CD4-positive, alpha-beta T cell treated with Interleukin-6 for 4 hours (primary cell): ENCODE results near the gene MUC2.

ENCODE experiments used
- DNase-seq: peaks from one replicate; pipeline ENCODE4 v3.0.0-alpha.2; 2020; ENCODE audit warnings: mixed read lengths

Gene MUC2

DNA sequence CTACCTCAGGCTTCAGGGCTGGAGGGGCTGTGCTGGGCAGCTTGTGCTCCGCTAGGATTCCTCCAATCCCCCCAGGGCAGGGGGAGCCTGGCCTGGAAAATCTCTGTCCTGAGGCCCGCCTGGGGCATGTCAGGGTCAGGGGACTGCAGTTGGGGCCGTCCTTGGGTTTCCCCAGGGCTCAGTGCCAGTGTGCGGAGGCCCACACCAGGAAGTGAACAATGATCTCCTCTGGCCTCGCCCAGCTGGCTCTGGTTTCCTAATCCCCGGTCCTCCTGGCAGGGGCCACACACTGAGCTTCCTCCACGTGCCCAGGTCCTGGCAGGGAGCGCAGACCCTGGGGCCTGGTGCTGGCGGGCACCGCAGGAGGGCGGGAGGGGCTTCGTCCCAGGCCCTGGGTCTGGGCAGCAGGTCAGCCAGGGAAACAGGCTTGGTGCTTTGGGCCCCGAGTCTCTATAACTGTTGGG lies 1.4 kb upstream of the MUC2 start:
- no peak for DNase-seq

DNA sequence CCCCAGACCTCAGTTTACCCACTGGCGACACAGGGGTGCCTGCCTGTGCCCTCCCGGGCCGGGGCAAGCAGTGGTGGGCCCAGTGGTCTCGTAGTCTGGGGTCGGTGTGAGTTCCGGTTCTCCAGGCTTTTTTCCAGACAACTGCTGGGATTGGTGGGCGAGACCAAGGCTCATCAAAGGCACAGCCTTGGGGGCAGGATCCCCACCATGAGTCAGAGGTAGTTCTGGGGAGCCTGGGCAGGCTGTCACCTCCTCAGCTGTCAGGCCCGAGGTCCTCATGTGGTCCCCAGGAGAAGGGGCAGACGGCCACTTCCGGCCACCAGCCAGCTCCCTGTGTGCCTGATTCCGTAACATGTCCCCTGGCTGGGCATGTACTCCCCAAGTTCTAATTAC lies 827 bp upstream of the MUC2 start:
- DNase-seq, result no peak

DNA sequence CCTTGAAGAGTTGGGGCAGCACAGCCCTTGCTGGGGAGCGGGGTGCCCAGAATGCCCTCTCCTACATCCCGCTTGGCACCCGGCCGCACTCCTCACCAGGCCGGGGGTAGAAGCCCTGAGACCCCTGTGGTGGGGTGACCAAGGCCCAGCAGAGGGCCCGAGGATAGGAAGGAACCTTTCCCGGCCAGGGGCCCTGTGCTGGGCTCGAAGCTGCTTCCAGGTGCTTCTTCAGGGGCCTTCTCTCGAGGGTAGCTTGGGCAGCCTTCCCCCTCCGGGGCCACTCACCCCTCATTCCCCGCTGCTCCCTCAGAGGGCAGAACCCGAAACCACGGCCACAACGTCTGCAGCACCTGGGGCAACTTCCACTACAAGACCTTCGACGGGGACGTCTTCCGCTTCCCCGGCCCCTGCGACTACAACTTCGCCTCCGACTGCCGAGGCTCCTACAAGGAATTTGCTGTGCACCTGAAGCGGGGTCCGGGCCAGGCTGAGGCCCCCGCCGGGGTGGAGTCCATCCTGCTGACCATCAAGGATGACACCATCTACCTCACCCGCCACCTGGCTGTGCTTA lies 752 bp downstream of the MUC2 start:
- DNase-seq, result no peak

DNA sequence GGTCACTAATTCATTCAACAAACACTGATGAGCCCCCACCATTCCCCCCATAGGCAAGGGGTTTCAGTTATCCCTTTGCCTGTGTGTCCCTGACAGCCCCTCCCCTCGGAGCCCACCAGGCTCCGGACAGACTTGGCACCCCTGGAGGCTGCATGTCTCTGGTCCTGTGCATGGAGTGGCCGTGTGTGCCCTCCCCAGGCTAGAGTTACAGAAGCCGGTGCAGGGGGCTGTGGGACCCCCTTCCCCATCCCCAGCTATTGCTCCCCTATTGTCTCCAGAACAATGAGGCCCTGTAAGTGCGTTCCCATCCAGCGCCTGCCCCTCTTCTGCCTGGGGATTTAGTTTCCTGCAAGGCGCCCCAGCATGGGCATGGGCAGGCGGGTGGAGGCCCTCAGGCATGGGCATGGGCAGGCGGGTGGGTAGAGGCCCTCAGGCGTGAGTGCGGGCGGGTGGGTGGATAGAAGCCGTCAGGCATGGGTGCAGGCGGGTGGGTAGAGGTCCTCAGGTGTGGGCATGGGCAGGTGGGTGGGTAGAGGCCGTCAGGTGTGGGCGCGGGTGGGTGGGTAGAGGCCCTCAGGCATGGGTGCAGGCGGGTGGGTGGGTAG lies 1.5 kb downstream of the MUC2 start:
- DNase-seq, result no peak

DNA sequence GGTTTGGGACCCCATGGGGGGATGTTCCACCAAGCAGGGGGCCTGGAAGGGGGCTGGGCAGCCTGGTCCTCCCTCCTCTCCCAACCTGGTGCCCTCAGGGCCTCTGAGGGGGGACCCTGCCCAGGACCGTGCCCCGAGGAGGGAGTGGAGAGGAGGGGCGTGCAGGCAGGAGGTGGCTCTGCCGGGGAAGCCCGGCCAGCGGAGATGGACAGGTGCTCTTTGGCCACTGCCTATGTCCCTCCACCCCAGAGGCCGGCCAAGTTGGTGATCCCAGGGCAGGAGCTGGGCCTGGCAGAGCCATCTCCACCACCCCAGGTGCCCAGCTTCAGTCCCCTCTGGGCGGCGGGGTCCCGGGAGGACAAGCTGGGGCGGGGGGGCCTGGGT lies 2.4 kb downstream of the MUC2 start:
- DNase-seq, result no peak

DNA sequence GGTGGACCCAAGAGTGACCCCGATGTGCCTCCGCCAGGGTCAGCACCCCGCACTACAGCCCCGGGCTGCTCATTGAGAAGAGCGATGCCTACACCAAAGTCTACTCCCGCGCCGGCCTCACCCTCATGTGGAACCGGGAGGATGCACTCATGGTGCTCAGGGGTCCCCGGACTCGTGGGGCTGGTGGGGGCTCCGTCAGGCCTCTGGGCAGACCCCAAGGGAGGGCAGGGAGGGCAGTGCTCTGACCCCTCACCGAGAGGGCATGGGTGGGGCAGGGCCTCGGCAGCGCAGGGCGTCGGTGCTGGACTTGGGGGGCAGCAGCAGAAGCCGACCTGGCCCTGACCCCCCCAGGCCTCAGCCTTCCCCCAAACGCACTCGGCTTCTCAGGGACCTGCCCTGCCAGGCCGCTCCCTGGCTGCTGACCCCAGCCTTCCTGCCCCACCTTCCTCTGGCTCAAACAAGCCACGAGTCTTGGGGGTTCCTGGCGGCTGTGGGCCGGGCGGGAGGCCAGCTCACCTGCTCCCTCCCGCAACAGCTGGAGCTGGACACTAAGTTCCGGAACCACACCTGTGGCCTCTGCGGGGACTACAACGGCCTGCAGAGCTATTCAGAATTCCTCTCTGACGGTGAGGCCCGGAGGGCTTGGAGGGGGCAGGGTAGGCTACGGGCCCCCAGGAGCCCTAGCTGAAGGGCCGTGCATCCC lies 2.9 kb downstream of the MUC2 start:
- no peak for DNase-seq

DNA sequence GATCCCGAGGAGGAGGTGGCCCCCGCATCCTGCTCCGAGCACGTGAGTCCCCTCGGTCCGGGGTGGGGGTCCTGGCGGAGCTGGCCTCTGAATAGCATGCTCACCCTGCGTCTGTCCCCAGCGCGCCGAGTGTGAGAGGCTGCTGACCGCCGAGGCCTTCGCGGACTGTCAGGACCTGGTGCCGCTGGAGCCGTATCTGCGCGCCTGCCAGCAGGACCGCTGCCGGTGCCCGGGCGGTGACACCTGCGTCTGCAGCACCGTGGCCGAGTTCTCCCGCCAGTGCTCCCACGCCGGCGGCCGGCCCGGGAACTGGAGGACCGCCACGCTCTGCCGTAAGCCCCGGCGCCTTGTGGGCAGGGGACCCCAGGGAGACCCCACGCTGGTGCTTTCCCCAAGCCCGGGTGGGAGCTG lies 3.5 kb downstream of the MUC2 start:
- DNase-seq, result no peak

DNA sequence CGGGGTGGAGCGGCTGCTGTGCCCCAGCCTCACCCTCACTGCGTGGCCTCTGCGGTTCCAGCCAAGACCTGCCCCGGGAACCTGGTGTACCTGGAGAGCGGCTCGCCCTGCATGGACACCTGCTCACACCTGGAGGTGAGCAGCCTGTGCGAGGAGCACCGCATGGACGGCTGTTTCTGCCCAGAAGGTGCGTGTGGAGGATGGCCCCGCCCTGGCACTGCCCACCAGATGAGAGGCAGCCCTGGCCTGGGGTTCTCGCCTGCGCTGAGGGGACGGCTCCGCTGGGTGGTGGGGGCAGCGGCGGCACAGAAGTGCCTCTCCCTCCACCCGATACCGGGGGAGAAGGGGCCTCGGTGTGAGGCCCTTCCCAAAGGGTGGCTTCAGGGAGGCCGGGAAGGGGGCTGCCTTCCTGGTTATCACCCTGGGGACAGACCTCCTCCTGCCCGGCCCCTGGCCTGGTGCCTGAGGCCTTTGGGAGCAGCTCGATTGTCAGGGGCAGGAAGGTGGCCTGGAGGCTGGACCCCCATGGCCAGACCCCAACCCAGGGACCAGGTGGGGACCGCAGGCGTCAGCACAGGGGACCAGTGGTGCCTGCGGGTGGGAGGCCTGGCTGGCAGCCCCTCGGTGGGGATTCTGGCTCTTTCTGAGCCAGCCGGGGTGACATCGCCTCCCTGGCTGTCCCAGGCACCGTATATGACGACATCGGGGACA lies 7.1 kb downstream of the MUC2 start:
- DNase-seq, result no peak

DNA sequence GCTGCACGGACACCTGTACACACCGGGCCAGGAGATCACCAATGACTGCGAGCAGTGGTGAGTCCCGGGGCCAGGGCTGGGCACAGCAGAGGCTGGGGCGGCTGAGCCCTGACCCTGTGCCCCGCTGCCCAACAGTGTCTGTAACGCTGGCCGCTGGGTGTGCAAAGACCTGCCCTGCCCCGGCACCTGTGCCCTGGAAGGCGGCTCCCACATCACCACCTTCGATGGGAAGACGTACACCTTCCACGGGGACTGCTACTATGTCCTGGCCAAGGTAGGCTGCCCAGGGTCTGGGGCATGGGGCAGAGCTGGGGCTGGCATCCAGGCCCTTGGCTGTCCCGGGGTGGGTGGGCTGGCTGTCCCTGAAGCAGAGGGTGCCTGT lies 7.7 kb downstream of the MUC2 start:
- no peak for DNase-seq

DNA sequence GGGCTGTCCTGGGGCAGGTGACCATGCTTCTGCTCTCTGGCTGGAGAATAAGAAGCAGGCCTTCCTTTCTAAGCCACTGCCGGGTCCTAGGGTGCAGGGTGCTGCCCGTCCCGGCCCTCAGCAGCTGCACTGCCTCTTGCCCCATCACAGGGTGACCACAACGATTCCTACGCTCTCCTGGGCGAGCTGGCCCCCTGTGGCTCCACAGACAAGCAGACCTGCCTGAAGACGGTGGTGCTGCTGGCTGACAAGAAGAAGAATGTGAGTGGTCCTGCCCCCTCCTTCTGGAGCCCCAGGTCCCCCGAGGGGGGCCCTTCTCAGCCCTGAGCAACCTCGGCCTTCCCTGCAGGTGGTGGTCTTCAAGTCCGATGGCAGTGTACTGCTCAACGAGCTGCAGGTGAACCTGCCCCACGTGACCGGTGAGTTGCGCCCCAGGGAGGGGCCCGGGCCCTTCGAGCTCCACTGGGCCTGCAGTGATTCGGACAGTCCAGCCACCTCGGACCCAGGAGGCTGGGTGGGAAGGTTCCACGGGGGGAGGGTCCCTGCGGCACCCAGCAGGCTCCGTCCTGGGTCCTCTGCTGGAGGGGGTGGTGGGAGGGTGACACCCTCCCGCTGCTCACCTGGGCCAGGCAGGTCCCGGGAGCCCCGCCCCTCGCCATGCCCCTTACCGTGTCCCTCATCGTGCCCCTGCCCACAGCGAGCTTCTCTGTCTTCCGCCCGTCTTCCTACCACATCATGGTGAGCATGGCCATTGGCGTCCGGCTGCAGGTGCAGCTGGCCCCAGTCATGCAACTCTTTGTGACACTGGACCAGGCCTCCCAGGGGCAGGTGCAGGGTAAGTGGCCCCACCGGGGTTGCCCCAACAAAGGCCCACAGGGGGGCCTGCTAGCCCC lies 8.3 kb downstream of the MUC2 start:
- no peak for DNase-seq

DNA sequence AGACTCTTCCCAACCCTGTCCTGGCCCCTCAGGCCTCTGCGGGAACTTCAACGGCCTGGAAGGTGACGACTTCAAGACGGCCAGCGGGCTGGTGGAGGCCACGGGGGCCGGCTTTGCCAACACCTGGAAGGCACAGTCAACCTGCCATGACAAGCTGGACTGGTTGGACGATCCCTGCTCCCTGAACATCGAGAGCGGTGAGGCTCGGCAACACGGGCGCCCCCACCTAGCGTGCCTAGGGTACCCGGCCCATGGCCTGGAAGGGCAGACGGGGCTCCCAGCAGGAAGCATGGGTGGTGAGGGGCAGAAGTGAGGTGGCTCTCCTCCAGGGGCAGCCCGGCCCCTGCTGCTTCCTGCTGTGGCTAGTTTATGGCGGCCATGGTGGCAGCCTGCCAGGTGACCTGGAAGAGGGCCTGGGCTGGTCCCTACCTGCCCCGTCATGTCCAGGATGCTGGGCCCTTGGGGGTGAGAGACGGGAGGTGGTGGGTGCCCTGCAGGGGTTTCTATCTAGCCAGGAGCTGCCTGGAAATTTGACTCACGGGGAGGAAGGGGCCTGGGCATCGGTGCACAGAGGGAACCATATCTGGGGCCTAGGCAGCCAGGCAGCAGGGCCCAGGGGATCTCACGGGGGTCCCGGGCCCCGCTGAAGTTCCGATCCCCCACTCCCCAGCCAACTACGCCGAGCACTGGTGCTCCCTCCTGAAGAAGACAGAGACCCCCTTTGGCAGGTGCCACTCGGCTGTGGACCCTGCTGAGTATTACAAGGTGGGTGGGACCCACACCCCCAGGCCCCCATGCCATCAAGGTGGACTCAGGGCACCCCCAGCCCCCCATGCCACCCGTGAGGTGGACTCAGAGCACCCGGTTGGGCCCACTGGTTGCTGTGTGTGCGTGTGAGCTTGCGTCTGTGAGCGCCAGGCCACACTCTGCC lies 9.2 kb downstream of the MUC2 start:
- DNase-seq, result no peak

DNA sequence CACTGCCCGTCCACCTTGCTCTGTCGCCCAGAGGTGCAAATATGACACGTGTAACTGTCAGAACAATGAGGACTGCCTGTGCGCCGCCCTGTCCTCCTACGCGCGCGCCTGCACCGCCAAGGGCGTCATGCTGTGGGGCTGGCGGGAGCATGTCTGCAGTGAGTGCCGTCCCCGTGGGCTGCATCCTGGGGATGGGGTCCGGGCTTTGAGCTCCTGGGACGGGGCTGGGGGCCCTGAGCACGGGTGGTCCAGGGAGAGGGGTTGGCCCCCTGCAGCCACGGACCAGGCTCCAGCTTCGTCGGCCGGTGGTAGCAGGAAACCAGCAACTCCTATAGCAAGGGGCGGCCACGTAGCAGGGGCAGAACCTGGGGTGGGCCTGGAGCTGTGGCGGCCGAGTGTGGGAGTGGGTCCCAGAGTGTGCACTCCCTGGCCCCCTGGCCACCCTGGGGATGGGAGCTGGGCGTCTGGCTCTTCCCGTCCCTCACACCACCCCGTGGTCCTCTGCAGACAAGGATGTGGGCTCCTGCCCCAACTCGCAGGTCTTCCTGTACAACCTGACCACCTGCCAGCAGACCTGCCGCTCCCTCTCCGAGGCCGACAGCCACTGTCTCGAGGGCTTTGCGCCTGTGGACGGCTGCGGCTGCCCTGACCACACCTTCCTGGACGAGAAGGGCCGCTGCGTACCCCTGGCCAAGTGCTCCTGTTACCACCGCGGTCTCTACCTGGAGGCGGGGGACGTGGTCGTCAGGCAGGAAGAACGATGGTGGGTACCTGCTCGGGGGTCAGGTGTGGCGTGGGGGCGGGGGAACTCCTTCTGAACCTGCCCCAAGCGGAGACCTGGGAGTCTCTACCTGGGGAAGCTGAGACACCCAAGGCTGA lies 10.1 kb downstream of the MUC2 start:
- no peak for DNase-seq

DNA sequence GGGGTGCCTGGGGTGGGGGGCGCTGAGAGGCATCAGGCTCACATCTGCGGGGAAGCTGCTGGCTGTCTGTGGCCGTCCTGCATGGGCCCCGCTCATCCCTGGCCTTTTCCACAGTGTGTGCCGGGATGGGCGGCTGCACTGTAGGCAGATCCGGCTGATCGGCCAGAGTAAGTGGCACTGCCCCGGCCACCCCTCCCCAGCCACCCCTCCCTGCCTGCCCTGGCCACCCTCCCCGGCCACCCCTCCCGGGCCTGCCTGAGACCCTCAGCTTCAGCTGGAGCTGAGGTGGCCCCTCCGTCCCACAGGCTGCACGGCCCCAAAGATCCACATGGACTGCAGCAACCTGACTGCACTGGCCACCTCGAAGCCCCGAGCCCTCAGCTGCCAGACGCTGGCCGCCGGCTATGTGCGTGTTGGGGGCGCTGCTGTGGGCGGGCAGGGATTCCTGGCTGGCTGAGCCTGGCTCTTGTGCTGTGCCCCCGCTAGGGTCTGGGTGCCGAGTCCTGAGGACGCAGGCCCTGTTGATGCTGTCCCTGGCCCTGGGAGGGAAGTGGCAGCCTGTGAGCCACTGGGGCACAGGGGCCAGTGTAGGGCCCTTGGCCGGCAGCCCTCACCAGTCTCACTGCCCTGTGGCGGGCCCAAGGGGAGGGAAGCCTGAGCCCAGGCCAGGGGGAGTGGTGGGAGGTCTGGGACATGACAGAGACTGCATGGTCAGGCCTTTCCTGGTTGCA lies 10.9 kb downstream of the MUC2 start:
- no peak for DNase-seq

DNA sequence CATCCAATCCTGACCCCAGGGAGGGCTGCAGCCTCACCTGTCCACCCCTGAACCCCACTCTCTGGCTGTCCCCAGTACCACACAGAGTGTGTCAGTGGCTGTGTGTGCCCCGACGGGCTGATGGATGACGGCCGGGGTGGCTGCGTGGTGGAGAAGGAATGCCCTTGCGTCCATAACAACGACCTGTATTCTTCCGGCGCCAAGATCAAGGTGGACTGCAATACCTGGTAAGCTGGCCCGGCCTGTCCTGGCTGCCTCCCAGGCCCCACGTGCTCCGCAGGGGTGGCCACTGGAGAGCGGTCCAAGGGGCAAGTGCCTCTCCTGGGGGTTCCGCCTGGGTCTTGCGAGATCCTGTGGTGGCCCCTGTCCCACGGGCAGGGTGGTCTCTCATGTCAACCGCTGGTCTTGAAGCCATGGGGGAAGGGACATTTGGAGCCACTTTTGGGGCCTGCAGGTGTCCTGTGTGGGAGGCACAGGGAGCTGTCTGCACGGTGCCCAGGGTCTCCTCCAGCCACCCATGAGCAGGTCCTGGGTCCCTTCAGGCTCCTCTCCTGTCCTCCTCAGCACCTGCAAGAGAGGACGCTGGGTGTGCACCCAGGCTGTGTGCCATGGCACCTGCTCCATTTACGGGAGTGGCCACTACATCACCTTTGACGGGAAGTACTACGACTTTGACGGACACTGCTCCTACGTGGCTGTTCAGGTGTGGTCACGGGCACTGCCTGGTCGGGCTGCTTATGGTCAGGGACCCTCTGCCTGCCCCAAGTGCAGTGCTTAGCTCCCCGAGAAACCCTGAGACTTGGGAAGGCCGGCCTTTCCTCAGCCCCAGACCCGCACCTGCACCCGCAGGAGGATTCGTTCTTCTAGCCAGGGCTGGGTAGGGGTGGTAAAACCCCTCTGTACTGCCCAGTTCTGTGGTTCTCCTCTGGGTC lies 11.8 kb downstream of the MUC2 start:
- no peak for DNase-seq

DNA sequence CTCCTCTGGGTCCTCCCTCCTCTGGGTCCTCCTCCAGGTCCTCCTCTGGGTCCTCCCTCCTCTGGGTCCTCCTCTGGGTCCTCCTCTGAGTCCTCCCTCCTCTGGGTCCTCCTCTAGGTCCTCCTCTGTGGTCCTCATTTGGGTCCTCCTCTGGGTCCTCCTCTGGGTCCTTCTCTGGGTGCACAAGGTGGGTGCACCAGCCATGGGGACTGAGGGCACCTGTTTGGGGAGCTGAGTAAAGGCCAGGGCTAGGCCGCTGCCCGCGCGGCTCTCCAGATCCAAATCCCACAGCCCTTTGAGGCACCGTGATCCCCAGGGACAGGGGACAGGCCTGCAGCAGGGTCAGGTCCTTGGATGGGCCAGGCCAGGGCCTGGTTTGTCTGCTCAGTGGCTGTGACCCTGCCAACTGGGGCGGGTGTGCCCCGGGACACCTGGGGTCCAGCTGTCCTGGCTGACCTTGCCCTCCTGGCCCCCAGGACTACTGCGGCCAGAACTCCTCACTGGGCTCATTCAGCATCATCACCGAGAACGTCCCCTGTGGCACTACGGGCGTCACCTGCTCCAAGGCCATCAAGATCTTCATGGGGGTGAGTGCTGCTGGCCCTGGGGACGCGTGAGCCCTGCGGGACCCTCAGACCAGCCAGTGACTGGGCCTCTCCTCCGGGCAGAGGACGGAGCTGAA lies 12.7 kb downstream of the MUC2 start:
- DNase-seq, result no peak

DNA sequence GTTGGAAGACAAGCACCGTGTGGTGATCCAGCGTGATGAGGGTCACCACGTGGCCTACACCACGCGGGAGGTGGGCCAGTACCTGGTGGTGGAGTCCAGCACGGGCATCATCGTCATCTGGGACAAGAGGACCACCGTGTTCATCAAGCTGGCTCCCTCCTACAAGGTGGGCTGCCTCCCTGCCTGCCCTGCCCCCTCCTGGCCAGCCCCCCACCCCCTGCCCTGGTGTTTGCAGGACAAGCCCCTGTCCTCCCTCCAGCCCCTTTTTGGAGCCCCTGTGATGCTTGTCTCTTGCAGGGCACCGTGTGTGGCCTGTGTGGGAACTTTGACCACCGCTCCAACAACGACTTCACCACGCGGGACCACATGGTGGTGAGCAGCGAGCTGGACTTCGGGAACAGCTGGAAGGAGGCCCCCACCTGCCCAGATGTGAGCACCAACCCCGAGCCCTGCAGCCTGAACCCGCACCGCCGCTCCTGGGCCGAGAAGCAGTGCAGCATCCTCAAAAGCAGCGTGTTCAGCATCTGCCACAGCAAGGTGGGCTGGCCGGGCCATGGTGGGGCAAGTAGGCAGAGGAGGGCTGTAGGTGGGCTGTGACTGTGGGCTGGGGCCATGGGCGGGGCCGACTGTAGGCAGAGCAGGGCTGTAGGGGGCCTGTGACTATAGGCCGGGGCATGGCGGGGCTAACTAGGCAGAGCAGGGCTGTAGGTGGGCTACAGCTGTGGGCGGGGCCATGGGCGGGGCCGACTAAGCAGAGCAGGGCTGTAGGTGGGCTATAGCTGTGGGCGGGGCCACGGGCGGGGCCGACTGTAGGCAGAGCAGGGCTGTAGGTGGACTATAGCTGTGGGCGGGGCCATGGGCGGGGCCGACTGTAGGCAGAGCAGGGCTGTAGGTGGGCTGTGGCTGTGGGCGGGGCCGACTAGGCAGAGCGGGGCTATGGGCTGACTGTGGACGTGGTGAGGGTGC lies 13.6 kb downstream of the MUC2 start:
- no peak for DNase-seq
